Measurements from ENCODE around the gene HADH.
"Not testable (repeated sequence)": the region's sequence is repeated elsewhere in the genome, so short reads cannot be mapped to it uniquely, and the experiment has no call there.

The HADH gene

DNA sequence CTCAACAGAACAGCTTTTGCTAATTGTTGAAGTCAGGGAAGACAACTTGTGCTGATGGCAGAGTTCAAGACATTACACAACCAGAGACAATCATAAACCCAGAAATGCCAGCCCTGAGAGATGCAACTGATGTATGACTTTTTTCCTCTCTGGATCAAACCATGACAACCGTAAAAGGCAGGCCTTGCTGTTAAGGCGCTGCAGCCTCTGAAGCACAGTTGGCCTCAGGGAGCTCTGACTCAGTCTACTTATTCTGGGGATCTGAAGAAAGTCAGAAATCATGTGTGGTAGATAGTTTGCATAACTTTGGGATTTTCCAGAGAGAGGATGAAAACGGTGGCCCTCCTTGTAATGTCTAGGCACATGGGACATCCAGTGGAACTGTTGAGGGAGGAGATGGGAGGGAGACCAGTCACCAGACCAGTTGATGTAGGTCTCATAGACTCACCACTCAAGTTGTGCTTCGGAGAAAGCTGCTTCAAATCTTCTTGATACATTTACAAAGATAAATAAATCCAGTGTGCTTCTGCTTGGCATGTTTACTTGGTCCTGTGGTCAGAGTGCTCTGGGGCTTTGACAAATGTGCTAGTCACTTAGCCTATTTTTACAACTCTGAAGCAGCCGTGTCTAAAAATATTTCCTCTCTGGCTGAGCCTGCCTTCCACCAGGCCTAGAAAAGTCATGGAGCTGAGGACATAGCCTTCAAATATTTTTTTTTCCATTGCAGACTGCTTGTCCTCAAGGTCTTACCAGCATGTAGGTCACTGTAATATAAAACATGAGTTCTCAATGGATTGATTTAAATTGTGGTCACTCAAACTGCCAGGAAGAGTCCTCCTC is 7.5 kb downstream of the HADH start:
- no peak for DNase-seq

DNA sequence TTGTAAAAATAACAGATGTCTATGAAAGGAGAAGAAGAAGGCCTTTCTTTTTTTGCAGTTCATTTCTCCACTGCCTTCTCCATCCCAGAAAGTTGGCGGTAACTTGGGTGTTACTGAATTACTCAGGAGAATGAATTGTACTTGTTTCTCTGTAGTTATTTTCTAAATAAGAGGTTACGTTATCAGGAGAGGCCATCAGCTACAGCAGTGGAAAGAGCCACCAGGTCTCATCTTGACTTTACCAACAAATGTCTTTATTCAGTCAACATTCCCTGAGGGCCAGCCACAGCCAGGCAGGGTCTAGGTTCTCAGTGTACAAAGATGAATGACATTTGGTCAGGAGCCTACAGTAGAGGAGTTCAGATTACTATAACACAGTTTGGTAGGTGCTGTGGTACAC is 8.1 kb downstream of the HADH start:
- no peak for DNase-seq

DNA sequence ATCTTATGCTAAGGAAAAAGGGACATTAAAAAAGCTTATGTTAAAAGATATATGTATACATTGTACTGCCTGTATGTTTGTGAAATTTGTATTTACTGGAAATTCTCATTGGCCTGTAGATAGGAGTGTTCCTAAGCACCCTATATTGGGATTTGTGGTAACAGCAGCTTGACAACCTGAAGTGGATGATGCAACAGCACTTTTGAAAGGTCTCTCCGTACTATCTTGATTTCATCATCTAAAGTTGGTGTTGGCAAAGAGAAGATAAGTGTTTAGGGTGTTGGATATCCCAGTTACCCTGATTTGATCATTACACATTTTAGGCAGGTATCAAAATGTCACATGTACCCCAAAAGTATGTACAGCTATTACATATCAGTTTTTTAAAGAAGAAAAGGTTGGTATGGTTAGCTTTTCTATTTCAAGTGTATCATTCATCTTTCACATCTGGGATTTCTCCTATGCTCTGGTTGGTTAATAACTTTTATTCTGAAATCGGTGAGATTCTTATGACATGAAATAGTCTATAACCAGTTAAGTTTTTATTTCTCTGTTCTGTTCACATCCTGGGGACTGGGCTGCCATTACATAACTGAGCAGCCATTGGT is 10.3 kb downstream of the HADH start:
- no peak for DNase-seq

DNA sequence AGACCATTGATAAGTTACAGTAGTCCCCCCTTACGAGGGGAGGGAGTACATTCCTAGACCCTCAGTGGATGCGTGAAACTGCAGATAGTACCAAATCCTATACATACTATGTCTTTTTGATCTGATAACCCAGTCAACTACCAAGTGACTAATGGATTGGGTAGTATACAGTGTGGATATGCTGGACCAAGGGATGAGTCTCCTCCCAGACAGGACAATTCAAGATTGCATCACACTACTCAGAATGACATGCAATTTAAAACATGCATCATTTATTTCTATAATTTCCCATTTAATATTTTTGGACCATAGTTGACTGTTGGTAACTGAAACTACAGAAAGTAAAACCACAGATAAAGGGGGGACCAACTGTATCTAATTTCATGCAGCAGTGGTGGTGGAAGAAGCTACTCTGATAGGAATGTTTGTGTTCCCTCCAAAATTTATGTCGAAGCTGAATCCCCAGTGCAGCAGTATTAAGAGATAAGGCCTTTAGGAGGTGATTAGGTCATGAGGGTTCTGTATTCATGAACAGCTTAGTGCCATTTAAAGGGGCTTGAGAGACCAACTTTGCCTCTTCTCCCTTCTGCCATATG is 11.9 kb downstream of the HADH start:
- no peak for DNase-seq

DNA sequence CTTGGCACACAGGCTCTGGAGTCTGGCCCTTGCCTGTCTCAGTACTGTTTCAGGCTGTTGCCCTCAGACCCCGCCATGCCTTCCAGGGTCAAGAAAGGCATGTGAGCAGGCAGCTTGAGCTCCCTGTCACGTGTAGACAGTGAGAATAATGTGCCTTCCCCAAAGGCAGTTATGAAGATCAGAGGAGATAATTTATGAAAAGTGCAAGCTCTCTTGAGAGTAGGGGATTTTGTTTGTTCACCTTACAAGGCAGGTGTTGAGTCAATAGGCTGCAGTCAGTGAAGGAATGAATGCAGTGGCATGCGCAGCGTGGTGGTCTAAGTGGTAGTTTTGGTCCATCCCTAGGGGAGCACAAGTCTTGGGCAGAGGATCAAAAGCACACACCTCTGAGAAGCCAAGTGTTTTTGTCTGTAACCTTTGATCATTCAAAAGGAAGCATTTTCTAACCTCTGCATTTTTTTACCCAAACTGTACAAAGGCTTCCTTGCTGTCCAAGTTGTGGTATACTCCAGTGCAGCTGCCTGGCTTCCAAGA is 14.4 kb downstream of the HADH start:
- no peak for DNase-seq

DNA sequence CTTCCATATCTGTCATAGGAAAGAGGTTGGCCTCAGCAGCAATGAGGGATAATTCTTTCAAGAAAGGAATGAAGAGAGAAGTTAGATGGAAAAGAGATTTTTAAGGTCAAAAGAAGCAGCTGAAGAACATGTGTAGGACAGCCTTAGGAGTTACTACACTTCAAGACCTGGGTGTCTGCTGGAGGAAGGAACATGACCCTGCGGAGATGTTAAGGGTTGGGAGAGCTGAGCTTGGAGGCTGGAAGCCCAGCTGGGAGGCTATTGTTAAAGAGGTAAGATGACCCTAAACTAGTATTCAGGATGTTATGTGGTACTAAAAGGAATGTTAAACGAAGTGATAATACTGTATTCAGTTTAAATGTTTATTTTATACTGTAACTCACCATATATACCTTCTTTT is 15.0 kb downstream of the HADH start:
- no peak for DNase-seq

DNA sequence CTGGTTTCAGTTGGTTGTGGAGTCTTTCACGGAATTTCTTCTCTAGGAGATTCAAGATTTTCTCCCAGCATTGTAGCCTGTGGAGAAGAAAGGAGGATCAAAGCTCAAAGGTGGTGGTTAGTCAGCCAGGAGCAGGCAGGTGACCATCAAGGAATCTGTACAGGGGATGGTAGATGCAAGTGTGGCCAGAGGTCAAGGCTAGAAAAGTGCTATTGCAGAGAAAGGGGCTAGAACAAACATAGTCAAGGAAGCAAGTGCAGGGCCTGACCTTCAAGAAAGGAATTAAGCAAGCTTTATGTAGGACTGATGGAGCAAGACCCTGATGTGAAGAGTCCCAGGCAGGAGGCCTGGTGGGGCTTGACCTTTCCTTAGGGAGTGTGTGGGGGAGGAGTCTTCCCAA is 16.1 kb downstream of the HADH start:
- DNase-seq, result no peak

DNA sequence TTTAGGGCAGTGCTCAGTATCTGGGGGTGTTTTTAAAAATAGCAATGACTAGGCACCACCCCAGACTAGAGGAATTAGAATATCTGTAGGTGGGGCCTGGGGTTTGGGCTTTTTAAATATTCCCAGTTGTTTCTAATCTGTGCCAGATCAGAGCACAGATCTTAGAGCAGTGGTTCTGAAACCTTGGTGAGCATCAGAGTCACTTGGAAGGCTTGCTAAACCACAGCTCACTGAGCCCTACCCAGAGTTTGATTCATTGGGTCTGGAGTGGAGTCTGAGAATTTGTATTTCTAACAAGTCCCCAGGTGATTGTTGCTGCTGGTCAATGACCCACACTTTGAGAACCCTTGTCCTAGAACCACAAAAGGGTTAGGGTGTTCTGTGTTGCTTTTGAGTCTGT is 16.7 kb downstream of the HADH start:
- no peak for DNase-seq

DNA sequence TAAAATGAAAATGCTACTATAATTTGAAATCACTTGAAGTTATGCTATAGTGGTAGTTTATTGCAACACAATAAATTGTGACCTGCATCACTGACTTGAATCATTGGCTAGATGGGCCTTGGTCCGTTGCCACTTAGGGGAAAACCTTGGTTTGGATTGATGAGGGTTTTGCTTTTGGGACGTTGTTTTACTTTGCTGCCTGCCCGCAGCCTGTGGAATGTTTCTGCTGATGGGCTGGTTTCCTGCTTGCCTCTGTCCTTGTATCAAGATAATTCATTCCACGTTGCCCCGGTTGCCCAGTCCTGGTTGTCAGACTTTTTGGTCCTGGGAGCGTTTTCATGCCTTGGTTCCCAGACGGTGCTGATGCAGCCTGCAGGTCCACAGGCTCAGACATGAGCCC is 18.3 kb downstream of the HADH start:
- DNase-seq, result no peak

DNA sequence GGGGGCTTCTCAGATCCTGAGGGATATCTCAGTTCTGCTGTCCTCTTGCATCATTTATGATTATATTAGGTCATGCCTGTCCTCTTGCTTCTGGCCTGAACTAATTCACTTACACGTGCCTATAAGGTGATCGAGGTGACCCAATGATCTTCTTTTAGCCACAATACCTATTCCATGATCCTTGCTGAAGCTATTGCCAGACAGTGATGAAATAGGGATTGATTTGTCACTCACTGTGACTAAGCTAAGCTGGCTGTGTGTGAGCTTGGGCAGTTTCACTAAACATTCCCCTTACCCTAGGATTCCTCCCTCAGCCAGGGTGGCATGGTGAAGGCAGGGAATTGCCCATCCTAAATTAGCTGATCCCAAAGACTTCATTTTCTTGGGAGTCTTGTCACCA is 19.0 kb downstream of the HADH start:
- DNase-seq, result no peak

DNA sequence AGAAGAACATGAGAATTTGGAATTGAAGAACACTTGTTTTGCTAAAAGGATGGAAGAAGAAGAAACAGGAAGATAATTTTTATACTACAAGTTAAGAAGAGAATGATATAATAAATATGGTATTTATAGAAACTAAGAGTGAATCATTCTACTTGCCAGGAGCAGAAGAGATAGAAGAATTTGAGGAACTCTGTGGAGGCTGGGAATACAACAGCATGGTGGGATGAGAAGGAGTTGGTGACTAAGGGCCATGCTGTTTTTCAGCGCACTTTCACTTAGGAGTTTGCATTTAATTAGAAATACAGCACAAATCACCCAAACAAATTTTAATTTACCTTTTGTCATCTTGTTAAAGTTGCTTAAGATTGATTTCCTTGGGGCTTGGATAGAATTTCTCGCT is 20.5 kb downstream of the HADH start:
- DNase-seq, result no peak

DNA sequence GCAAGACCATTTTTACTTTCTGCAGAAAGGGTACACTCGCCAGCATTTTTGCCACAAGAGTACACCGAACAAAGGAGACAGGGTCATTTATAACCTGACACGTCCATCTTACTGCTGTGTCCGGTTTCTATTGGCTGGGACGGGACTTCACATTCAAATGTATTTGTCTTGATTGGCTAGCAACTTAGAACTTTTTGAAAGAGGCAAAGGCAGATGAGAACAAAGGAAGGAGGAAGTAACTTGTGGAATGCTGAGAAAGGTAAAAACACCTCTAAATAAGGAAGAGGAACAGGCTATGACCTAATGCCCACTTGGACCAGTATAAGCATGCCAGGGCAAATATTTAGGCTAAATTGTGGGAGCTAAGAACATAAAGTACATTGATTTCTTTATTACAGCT is 22.7 kb downstream of the HADH start:
- DNase-seq, result not testable (repeated sequence)

DNA sequence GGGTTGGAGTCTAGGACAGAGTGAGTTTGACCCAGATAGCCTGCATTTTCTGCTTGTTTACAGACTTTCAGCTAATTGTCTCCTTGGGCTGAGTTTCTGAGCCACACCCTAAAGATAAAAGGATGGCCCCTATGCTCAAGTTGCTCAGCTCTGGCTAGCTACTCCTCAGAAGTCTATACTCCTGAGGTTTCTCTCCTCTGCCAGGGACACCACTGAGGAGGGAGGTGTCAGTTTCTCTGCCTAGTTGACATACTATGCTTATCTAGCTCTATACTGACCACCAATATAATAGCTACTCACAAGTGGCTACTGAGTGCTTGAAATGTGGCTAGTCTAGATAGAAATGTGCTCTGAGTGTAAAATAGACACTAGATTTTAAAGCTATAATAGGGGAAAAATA is 23.6 kb downstream of the HADH start:
- DNase-seq, result no peak

DNA sequence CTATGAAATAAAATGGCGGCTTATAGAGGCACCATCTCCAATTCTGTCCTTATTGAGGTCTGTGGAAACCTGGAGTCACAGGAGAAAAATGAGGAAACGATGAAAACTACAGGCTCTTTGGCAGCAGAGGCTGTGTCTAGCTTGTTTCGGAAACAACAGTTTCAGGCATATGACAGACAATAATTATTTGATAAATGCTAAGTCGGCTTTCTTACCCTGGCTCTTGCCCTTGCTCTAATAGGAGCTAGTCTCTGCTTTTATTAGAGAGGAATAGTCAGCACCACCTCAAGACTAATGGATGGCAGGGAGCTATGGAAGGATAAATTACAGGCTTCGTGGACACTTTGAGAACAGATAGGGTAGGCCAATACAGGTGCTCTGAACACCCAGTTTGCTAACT is 24.3 kb downstream of the HADH start:
- DNase-seq, result no peak

DNA sequence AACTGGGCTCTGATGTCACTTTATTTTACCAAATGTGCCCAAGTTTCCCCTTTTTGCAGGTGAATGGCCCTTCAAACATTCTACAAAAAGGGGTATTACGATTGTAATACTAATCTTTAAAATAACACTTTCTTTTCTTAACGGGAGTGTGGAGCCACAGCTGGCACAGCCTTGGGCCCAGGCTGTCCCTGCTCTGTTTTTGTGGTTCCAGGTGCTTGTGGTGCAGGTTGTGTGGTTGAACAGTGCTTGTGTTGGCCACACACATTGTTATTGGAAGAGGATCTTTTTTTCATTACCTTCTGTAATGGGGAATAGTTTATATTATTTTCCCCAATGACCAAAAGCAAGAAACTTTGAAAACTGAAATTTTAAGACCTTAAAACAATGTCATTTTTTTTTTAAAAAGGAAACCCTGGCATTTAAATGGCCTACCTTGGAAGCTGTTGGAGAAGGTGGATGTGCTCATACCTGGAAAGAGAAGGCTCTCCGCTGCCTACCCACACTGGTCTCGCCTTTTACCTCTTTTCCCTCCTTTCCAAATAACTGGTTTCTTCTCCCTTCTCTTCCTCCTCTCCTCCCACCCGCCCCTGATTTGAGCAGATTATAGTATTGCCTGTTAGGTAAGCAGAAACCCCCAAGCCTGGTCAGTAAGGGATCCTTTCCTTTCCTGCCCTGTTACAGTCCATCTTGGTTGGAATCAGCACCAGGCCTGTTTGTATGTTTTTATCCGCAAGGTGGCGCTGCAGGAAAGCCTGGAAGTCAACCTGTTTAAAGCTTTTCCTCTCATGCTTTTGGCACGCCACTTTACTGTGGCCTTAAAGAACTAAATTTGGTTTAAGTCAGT is 28.6 kb downstream of the HADH start:
- no peak for DNase-seq

DNA sequence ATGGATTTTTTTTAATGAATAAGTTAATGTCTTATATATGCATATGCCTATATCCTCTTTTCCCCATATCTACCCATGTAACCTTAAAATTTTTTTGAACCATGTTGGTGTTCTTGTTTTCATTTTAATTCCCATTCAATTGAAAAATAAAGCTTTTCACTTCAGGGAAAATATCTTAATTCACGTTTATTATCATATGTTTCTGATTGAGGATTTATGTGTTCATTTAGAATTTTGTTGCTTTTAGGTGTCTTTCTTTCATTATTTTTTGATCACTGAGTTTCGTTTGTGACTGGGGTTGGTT is 29.1 kb downstream of the HADH start:
- DNase-seq, result no peak

DNA sequence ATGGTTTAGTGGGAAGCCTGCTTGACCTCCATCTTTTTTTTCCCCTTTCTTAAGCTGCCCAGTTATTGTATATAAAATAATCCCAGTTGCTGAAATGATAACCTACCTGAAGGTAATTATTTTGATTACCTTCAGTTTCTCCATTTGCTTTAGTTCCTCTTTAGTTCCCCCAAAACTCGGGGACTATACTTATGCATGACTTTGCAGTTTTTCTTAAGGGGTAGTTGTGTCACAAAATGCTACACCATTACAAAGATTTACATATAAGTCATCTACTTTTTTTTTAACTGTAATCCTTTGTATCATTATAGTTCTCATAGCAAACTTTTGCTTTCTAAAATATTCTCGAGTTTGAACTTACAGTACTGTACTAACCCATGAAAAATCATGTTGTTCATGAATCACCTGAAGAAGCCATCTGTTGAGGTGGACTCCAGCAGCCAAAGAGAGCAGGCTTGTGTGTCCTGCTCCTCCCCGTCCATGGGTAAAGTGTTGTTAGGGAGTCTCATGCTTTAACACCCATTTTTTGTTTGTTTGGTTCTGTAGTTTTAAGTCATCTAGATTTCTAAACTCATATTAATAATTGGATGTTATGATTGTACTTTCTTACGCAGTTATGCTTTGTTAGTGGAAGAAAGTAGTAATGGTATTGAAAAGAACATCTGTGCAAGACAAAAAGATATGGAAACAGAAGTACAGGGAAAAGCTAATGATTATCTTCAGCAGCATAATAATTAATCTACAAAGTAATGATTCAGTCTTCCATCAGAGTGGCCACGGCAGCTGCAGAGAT is 34.6 kb downstream of the HADH start:
- no peak for DNase-seq

DNA sequence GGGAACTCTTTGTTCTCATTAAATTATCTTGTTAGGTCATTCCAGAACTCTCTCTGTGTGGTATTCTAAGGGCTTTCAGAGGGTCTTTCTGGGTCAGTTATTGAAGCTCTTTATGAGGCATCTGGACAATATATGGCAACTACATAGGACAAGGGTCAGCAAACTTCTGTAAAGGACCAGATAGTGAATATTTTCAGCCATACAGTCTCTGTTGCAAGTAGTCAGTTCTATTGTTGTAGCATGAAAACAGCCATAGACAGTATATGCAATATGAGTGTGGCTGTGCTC is 35.1 kb downstream of the HADH start:
- no peak for DNase-seq

DNA sequence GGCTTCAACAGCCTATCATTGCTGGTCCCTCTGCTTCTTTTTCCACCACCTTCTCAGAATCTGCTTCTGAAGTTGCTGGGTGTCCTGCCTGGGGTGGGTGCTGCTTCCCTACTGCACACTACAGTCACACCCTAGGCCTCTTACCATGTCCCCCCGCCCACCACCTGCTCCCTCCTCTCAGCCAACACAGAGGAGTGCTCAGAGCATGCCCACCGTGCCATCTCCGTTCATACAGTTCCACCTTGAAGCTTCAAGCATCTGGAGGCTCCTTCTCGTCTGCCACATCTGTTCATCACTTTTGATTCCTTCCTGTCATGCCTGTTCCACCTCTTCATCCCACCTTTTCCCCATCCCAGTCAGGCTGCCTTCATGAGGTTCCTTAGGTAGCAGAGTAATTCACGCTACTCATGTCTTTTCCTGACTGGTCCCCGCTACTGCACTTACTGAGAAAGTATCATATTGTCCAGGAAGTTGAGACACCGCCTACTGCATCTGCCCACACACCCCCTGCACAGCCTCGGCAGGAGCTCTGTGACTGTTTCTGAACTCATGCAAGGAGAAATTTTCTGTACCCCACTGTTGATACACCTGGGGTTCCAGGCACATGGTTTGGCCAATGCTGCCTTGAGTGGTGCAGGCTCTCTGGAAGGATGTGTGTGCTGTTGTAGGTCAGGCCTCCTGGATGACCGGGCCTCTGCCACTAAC is 39.5 kb downstream of the HADH start:
- no peak for DNase-seq

DNA sequence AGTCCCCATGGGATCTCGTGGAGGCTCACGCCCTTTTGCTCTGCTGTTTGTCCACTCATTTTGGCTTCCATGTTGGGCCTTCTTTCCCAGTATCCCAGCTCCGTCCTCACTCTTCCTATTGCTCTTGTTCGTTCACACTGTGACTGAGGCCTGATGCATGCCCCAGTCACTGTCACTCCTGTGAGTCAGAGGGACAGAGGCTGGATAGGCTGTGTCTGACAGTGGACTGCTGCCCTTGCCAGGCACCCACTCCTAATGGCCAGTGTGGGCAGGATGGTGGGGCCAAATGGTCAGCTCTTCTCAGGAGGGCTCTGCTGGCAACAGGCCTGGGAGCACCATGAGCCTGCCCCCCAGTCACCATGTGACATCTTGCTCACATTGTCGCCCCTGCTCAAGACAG is 40.0 kb downstream of the HADH start:
- no peak for DNase-seq

DNA sequence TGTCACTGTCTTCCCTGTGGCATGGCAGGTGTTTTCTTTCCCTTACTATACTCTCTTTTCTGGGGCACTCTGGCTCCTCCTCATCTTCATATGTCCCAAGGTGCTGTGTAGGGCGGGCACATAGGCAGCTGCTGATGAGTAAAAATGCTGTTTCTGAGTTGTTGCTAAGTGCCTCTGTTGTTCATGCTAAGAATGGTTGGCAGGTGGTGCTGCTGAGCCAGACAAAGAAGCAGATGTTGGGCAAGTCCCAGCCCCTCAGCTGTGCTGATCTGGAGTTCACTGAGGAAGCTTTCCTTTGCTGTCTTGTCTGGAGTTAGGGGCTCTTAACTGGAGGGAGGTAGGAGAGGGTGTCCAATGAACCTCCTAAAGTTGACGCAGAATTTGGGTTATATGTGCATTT is 40.6 kb downstream of the HADH start:
- DNase-seq, result no peak

DNA sequence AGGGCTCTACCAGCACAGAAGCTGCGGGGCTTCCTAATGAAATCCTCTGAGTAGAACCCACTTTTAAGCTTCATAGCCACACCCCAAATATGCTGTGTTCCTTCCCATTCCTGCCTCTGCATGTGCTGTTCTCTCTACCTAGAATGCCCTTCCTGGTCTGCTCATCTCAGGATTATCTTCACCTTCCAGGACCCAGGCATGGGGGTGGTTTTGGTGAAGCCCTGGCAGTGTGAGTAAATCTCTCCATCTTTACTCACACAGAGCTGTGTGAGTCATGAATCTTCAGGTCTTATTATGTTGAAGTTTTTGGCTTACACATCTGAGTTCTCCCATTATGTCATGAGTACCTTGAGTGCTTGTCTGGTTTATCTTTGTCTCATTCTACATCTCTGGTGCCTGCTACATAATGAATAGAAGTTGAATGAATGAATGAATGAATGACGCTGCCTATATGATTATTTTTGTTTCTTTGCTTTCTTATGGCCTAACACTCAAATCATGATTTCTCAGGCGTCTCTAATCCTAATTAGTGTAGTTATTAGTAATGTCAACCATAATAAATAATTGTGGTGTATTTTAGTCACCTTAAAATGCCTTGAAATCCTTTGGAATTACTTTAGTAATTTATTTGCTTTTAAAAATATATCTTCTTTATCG is 41.9 kb downstream of the HADH start:
- no peak for DNase-seq
